IPS-15b (cell line): ENCODE measurements around the gene GAK.

Experiments used
- H3K27me3 ChIP-seq: one replicate; pipeline ENCODE4 v1.6.1; 2013; ENCODE audit warnings: low read length; ENCODE audit not compliant: control insufficient read depth, insufficient read depth
- H3K36me3 ChIP-seq: one replicate; pipeline ENCODE4 v1.6.1; 2013; ENCODE audit warnings: low read length; ENCODE audit not compliant: control insufficient read depth, insufficient read depth
- H3K4me1 ChIP-seq: one replicate; pipeline ENCODE4 v1.6.1; 2013; ENCODE audit warnings: mild to moderate bottlenecking, low read length; ENCODE audit not compliant: control insufficient read depth, insufficient read depth
- H3K4me3 ChIP-seq: one replicate; pipeline ENCODE4 v1.5.1; 2013; ENCODE audit warnings: low read depth, low read length
- H3K9ac ChIP-seq: one replicate; pipeline ENCODE4 v1.6.1; 2013; ENCODE audit warnings: low read depth, mild to moderate bottlenecking, low read length
- H3K9me3 ChIP-seq: one replicate; pipeline ENCODE4 v1.6.1; 2013; ENCODE audit warnings: mild to moderate bottlenecking, low read length; ENCODE audit not compliant: control insufficient read depth, insufficient read depth

GAK gene

DNA sequence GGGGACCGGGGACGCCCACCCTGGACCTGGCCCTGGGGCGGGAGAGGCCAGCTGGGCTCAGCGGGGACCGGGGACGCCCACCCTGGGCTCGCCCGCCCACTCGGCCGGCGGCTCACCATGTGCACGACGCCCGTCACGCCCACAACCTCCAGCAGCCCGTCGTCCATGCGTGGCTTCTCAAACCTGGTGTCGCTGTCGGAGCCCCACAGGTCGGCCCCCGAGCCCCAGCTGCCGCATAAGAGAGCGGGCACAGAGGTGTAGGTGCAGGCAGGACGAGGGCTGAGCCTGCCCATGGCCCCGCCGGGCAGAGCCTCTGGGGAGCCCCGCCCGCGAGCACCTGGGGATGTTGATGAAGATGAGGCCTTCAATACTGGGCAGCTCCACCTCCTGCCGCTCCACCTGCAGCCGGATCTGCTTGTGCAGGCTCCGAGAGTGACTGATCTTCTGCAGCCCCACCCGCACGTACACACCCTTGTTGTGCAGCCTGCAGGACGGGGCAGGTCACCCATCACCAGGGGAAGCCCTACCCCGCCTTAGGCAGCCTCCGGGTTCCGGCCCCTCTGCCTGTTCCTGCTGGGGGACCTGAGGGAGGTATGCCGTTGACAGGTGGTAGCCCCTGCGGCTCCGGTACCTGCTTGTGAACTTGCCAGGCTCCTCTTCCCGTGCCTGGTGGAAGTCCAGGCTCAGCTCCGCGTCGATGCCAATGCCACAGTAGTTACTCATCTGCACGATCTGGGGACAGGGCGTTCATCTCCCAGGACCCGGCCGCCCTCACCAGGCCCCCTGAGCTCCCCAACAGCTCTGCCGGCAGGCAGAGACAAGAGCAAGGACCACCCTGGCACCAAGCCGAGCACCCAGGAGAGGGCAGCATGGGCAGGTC is 29.5 kb upstream of the GAK start:
- no peaks in the 10 kb centered on the region for H3K27me3 ChIP-seq
- no peak overlapping the region for H3K9ac ChIP-seq
- no peak overlapping the region for H3K4me3 ChIP-seq
- no peaks in the 10 kb centered on the region for H3K9me3 ChIP-seq
- H3K36me3 ChIP-seq, result peaks cover 21% of the 10 kb centered on the region
- no peaks in the 10 kb centered on the region for H3K4me1 ChIP-seq

DNA sequence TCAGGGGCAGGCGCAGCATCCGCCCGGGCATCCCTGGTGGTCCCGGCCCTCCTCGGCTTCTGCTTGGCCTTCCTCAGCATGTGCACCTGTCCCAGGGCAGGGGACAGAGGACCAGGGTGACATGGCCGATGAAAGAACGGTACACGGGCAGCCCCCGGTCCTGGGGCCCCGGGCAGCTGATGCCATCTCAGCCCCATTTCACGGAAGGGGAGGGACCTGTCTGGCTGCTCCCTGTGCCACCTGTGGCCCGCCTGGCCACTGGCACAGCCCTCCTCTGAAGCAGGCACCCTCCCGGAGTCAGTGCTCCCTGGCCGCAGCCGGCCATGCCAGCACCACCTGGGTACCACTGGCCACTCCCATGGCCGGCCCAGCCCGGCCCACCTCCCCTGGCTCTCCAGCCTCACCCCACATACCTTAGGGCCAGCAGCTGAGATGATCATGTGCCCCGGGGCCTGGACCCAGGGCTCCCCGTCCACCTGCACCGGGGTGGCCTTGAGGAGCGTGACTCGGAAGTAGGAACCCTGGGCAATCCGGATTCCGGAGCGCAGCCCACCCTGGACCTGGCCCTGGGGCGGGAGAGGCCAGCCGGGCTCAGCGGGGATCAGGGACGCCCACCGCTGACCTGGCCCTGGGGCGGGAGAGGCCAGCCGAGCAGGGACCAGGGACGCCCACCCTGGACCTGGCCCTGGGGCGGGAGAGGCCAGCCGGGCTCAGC is 28.7 kb upstream of the GAK start:
- H3K9me3 ChIP-seq, result no peaks in the 10 kb centered on the region
- no peak overlapping the region for H3K4me3 ChIP-seq
- no peak overlapping the region for H3K9ac ChIP-seq
- H3K4me1 ChIP-seq, result no peaks in the 10 kb centered on the region
- H3K36me3 ChIP-seq, result peaks cover 14% of the 10 kb centered on the region
- no peaks in the 10 kb centered on the region for H3K27me3 ChIP-seq

DNA sequence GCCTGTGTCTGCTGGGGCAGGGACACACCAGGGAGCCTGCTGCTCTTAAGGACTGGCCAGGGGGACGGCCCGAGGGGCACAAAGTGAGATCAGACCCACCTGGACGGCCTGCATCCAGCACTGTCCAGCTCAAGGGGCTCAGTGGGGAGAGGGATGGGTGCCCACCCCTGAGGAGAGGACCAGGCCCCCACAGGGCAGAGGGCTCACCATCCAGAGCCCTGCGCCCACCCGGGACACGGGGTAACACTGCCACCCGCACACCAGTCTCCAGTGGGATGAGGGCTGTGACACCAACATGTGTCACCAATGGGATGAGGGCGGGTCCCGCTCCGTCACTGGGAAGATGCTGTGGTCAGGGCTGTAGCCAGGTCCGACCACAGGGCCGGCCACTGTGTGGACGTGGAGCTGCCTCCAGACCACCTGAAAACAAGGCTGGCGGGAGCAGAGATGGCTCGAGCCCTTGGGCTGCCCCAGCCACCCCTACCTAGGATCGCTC is 28.1 kb upstream of the GAK start:
- no peak overlapping the region for H3K9ac ChIP-seq
- no peaks in the 10 kb centered on the region for H3K9me3 ChIP-seq
- H3K4me1 ChIP-seq, result no peaks in the 10 kb centered on the region
- peaks cover 12% of the 10 kb centered on the region for H3K36me3 ChIP-seq
- no peak overlapping the region for H3K4me3 ChIP-seq
- H3K27me3 ChIP-seq, result no peaks in the 10 kb centered on the region

DNA sequence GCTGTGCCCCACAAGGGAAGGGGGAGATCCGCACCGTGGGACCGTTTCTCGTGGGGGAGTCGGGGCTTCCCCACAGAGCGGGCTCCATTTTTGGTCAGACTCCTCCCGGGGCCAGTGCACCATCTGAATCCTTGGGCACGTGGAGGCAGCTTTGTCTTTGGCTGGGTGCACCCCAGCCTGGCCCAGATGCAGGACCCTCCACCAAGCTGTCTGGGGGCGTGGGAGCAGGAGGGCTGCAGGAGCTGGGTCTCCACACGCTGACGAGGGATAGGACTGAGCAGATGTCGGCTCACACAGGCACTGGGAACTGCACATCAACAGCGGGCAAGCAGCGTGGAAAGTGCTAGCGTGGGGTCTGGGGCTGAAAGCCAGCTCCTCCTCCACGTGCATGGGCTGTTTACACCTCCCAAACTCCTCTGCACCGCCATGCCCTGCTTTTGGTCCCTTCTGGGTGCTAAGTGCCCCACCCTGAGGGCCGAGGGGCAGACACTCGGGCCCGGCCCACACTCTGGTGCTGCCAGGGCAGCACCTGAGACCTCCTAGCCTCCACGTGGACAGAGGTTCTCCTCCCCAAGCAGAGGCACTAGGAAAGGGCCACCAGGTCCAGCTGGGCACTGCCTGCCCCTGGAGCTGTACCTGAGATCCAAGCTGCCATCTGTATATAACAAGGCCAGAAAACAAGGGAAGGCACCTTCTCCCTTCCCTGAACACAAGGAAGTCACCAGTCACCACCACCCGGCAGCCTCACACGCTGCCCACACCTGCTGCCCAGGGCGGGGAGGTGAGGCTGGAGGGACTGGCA is 27.4 kb upstream of the GAK start:
- Histone ChIP-seq H3K9ac (no peak overlapping the region), H3K9me3 (no peaks in the 10 kb centered on the region), H3K4me3 (no peak overlapping the region), H3K36me3 (peaks cover 12% of the 10 kb centered on the region), H3K27me3 (no peaks in the 10 kb centered on the region), H3K4me1 (no peaks in the 10 kb centered on the region)

DNA sequence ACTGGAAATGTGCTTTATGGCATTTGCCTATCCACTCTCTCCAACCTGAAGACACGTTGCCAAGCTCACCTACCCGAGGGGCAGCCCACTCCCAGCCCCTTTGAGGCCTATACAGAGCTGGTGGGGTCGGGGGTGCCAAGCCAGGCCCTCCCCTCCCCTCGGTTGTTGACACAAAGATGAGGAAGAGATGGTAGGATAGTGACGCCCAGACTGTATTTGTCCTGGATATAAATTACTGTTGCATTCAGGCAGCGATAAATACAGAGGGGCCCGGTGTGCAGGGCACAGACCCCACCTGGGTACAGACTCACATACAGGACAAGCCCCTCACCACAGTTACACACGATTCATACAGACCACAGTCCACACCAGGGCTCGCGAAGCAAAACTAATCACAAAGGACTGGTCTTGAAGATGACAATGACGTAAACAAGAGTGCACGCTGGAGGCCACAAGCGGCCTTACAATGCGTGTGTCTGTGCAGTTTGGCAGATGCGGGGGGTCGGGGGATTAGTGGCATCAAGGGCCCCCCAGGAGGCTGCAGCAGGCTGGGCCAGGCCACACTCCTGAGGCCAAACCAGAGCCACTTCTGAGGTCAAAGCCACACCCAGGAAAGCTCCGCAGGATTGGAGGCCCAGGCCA is 26.7 kb upstream of the GAK start:
- Histone ChIP-seq H3K27me3 (no peaks in the 10 kb centered on the region), H3K9ac (no peak overlapping the region), H3K9me3 (no peaks in the 10 kb centered on the region), H3K4me3 (no peak overlapping the region), H3K36me3 (peaks cover 11% of the 10 kb centered on the region), H3K4me1 (no peaks in the 10 kb centered on the region)

DNA sequence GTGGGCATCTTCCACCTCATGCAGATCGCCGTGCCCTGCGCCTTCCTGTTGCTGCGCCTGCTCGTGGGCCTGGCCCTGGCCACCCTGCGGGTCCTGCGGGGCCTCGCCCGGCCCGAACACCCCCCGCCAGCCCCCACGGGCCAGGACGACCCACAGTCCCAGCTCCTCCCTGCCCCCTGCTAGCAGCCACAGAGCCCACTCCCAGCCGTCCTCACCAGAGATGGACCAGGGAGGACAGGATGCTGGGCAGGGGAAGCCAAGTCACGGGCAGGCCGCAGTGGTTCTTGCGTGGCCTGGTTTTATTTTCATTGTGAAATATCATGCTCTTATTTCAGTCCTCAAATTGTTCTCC is 26.2 kb upstream of the GAK start:
- H3K4me3 ChIP-seq, result no peak overlapping the region
- H3K36me3 ChIP-seq, result peaks cover 10% of the 10 kb centered on the region

DNA sequence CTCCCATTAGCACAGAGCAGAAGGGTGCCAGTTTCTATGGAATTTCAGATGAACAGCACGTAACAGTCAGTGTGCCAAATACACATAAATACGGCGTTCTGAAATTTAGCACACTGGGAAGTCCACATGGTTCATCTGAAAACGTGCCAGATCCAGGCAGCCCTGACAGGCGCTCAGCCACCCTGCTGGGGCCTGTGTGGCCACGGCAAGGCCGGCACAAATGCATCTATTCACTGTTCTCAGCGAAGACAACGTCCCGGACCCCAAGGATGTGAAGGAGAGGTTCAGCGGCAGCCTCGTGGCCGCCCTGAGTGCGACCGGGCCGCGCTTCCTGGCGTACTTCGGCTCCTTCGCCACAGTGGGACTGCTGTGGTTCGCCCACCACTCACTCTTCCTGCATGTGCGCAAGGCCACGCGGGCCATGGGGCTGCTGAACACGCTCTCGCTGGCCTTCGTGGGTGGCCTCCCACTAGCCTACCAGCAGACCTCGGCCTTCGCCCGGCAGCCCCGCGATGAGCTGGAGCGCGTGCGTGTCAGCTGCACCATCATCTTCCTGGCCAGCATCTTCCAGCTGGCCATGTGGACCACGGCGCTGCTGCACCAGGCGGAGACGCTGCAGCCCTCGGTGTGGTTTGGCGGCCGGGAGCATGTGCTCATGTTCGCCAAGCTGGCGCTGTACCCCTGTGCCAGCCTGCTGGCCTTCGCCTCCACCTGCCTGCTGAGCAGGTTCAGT is 25.6 kb upstream of the GAK start:
- no peaks in the 10 kb centered on the region for H3K4me1 ChIP-seq
- peaks cover 6% of the 10 kb centered on the region for H3K36me3 ChIP-seq
- H3K27me3 ChIP-seq, result no peaks in the 10 kb centered on the region

More for the DNA sequence above, 26.2 kb upstream of the GAK start:
- no peaks in the 10 kb centered on the region for H3K9me3 ChIP-seq
- H3K9ac ChIP-seq, result no peak overlapping the region
- H3K4me1 ChIP-seq, result no peaks in the 10 kb centered on the region
- no peaks in the 10 kb centered on the region for H3K27me3 ChIP-seq

DNA sequence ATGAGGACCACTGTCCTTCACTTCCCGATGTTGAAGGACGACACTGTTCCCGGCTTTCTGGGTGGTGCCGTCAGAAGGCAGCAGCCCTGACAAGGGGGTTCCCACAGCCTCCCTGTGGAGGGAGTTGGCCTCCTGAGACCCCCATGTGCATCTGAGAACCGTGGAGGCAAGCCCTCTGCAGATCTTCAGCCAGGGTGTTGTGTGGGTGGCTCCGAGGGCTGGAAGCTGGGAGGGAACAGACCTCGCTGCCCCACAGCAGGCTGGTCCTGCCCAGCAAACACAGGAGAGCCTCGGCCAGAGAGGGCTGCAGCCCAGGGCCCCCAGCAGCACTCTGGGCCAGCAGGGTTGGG is 25.1 kb upstream of the GAK start:
- H3K9ac ChIP-seq, result no peak overlapping the region
- no peaks in the 10 kb centered on the region for H3K4me1 ChIP-seq
- peaks cover 5% of the 10 kb centered on the region for H3K36me3 ChIP-seq
- H3K4me3 ChIP-seq, result no peak overlapping the region
- no peaks in the 10 kb centered on the region for H3K27me3 ChIP-seq
- no peaks in the 10 kb centered on the region for H3K9me3 ChIP-seq

More for the DNA sequence above, 25.6 kb upstream of the GAK start:
- Histone ChIP-seq H3K9me3 (no peaks in the 10 kb centered on the region), H3K4me3 (no peak overlapping the region), H3K9ac (no peak overlapping the region)

DNA sequence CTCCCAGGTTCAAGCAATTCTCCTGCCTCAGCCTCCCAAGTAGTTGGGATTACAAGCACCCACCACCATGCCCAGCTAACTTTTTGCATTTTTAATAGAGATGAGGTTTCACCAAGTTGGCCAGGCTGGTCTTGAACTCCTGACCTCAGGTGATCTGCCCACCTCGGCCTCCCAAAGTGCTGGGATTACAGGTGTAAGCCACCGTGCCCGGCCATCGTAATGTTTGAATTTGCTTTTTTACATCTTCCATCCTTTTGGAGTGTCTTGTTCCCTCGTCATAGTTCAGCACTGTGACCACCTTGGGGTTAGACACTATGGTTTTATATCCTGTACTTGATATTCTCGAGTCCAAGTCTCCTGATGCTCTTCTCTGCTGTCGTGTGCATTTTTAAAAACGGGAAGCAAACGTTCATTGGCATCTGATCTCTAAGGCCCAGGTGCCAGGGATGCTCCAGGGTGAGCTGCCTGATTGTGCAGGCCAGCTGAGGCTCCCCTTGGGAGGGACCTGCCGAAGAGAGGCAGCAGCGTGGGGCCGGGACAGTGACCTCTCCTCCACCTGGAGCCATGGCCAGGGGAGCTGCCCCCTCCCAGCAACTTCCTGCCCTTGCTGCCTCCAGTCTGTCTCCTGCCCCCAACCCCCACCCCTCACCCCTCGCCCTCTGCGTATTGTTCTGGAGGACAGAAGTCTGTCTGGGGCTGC is 24.6 kb upstream of the GAK start:
- Histone ChIP-seq H3K27me3 (no peaks in the 10 kb centered on the region), H3K9ac (no peak overlapping the region), H3K4me1 (no peaks in the 10 kb centered on the region), H3K4me3 (no peak overlapping the region), H3K36me3 (peaks cover 5% of the 10 kb centered on the region), H3K9me3 (no peaks in the 10 kb centered on the region)

DNA sequence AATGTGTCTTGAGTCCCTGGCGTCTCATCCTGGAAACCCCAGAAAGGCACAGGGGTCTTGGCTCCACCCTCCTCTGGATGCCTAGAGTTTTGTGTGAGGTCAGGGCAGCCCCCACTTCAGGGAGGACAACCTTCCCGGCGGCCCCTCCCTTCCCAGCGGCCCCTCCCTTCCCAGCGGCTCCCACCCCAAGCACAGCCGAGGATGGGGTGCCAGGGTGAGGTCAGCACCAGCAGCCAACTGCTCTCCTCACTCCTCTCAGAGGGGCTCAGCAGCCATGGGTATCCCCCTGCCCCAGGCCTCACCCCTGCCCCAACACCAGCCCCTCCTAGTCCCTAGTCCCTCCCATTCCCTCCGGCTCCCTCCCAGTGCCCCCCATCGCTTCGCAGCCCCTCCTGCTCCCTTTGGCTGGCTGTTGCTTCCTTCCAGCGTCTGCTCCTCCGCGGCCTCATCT is 23.8 kb upstream of the GAK start:
- Histone ChIP-seq H3K4me1 (no peaks in the 10 kb centered on the region), H3K9ac (no peak overlapping the region), H3K27me3 (no peaks in the 10 kb centered on the region), H3K36me3 (peaks cover 5% of the 10 kb centered on the region), H3K4me3 (no peak overlapping the region), H3K9me3 (no peaks in the 10 kb centered on the region)
